ENCODE data around the gene ERFL. TPM values are rescaled to one million over a fixed set of nuclear protein-coding genes. Genes with fewer than 3 reads are reported as not detected.
A peak's percentile ranks its signal among the peaks of the same experiment; 100 is the strongest.
"Not testable (repeated sequence)": the region's sequence is repeated elsewhere in the genome, so short reads cannot be mapped to it uniquely, and the experiment has no call there.

The ERFL gene
- total RNA-seq, 1 donor from 2014 or later, result 4.2 TPM

- Mint-ChIP-seq H3K9me3 (no peaks in the 10 kb centered on the region), H3K4me3 (no peak overlapping the region), H3K27ac (no peak overlapping the region), H3K4me1 (peaks cover 16% of the 10 kb centered on the region), H3K36me3 (ENCODE audit: low read depth) (peaks cover 3% of the 10 kb centered on the region), H3K27me3 (peaks cover 20% of the 10 kb centered on the region)
- intact Hi-C loops (cut with micrococcal nuclease), result no loop called here
- DNase-seq, result no peak
These were observed 9.5 kb downstream of the ERFL start for GRCh38 chr19:41918653-41919244.

- peaks cover 16% of the 10 kb centered on the region for H3K4me1 Mint-ChIP-seq
- H3K36me3 Mint-ChIP-seq (ENCODE audit: low read depth), result no peaks in the 10 kb centered on the region
- DNase-seq, result no peak
- H3K4me3 Mint-ChIP-seq, result no peak overlapping the region
- intact Hi-C loops (cut with micrococcal nuclease), result no loop called here
- peaks cover 23% of the 10 kb centered on the region for H3K27me3 Mint-ChIP-seq
- no peaks in the 10 kb centered on the region for H3K9me3 Mint-ChIP-seq
- no peak overlapping the region for H3K27ac Mint-ChIP-seq
These were observed 10.2 kb downstream of the ERFL start for GRCh38 chr19:41918095-41918494.

- Mint-ChIP-seq H3K27me3 (peaks cover 25% of the 10 kb centered on the region), H3K4me3 (no peak overlapping the region), H3K9me3 (no peaks in the 10 kb centered on the region), H3K36me3 (ENCODE audit: low read depth) (no peaks in the 10 kb centered on the region), H3K4me1 (peaks cover 15% of the 10 kb centered on the region), H3K27ac (no peak overlapping the region)
- intact Hi-C loops (cut with micrococcal nuclease), result no loop called here
- no peak for DNase-seq
These were observed 10.6 kb downstream of the ERFL start for GRCh38 chr19:41917676-41918075.

GRCh38 chr19:41915776-41916414 lies 12.4 kb downstream of the ERFL start:
- H3K9me3 Mint-ChIP-seq, result no peaks in the 10 kb centered on the region
- H3K36me3 Mint-ChIP-seq (ENCODE audit: low read depth), result peaks cover 9% of the 10 kb centered on the region
- peaks cover 29% of the 10 kb centered on the region for H3K27me3 Mint-ChIP-seq
- no peak for DNase-seq
- peaks cover 15% of the 10 kb centered on the region for H3K4me1 Mint-ChIP-seq
- intact Hi-C loops (cut with micrococcal nuclease), result no loop called here
- no peak overlapping the region for H3K27ac Mint-ChIP-seq
- H3K4me3 Mint-ChIP-seq, result no peak overlapping the region

- intact Hi-C loops (cut with micrococcal nuclease), result no loop called here
- no peaks in the 10 kb centered on the region for H3K9me3 Mint-ChIP-seq
- peak; percentile 69 for DNase-seq
- H3K4me1 Mint-ChIP-seq, result peaks cover 22% of the 10 kb centered on the region
- H3K4me3 Mint-ChIP-seq, result no peak overlapping the region
- peaks cover 31% of the 10 kb centered on the region for H3K27me3 Mint-ChIP-seq
- peaks cover 14% of the 10 kb centered on the region for H3K36me3 Mint-ChIP-seq (ENCODE audit: low read depth)
- no peak overlapping the region for H3K27ac Mint-ChIP-seq
These were observed 13.1 kb downstream of the ERFL start for GRCh38 chr19:41915021-41915775.

- intact Hi-C loops (cut with micrococcal nuclease); H3K27ac Mint-ChIP-seq; DNase-seq; H3K9me3 Mint-ChIP-seq; H3K4me3 Mint-ChIP-seq: not testable (repeated sequence)
- Mint-ChIP-seq H3K4me1 (peaks cover 22% of the 10 kb centered on the region), H3K36me3 (ENCODE audit: low read depth) (peaks cover 14% of the 10 kb centered on the region), H3K27me3 (peaks cover 31% of the 10 kb centered on the region)
These were observed 13.8 kb downstream of the ERFL start for GRCh38 chr19:41914424-41914834.

- H3K27me3 Mint-ChIP-seq, result peaks cover 31% of the 10 kb centered on the region
- H3K4me3 Mint-ChIP-seq, result no peak overlapping the region
- peak; percentile 63 for DNase-seq
- H3K9me3 Mint-ChIP-seq, result no peaks in the 10 kb centered on the region
- H3K27ac Mint-ChIP-seq, result no peak overlapping the region
- intact Hi-C loops (cut with micrococcal nuclease), result no loop called here
- H3K4me1 Mint-ChIP-seq, result peaks cover 22% of the 10 kb centered on the region
- H3K36me3 Mint-ChIP-seq (ENCODE audit: low read depth), result peaks cover 20% of the 10 kb centered on the region
These were observed 14.5 kb downstream of the ERFL start for GRCh38 chr19:41913538-41914423.

GRCh38 chr19:41912899-41913537 lies 15.2 kb downstream of the ERFL start:
- intact Hi-C loops (cut with micrococcal nuclease), result no loop called here
- H3K27ac Mint-ChIP-seq, result no peak overlapping the region
- H3K36me3 Mint-ChIP-seq (ENCODE audit: low read depth), result peaks cover 21% of the 10 kb centered on the region
- peaks cover 22% of the 10 kb centered on the region for H3K4me1 Mint-ChIP-seq
- H3K9me3 Mint-ChIP-seq, result no peaks in the 10 kb centered on the region
- H3K27me3 Mint-ChIP-seq, result peaks cover 31% of the 10 kb centered on the region
- no peak overlapping the region for H3K4me3 Mint-ChIP-seq
- DNase-seq, result peak; percentile 69

- no peak overlapping the region for H3K4me3 Mint-ChIP-seq
- peaks cover 31% of the 10 kb centered on the region for H3K27me3 Mint-ChIP-seq
These were observed 16.1 kb downstream of the ERFL start for GRCh38 chr19:41911889-41912731.

GRCh38 chr19:41910992-41911888 lies 17.0 kb downstream of the ERFL start:
- no peak overlapping the region for H3K4me3 Mint-ChIP-seq
- H3K4me1 Mint-ChIP-seq, result peaks cover 26% of the 10 kb centered on the region
- intact Hi-C loops (cut with micrococcal nuclease), result no loop called here

More at GRCh38 chr19:41911889-41912731, 16.1 kb downstream of the ERFL start:
- H3K27ac Mint-ChIP-seq, result no peak overlapping the region
- intact Hi-C loops (cut with micrococcal nuclease), result no loop called here
- peaks cover 25% of the 10 kb centered on the region for H3K36me3 Mint-ChIP-seq (ENCODE audit: low read depth)
- no peaks in the 10 kb centered on the region for H3K9me3 Mint-ChIP-seq
- DNase-seq, result peak; percentile 69
- H3K4me1 Mint-ChIP-seq, result peaks cover 22% of the 10 kb centered on the region

GRCh38 chr19:41910240-41910991 lies 17.8 kb downstream of the ERFL start:
- no peaks in the 10 kb centered on the region for H3K9me3 Mint-ChIP-seq
- no peak overlapping the region for H3K4me3 Mint-ChIP-seq
- no peak overlapping the region for H3K27ac Mint-ChIP-seq
- DNase-seq, result peak; percentile 61
- peaks cover 39% of the 10 kb centered on the region for H3K36me3 Mint-ChIP-seq (ENCODE audit: low read depth)
- intact Hi-C loops (cut with micrococcal nuclease), result no loop called here
- H3K27me3 Mint-ChIP-seq, result peaks cover 31% of the 10 kb centered on the region
- peaks cover 31% of the 10 kb centered on the region for H3K4me1 Mint-ChIP-seq

More at GRCh38 chr19:41910992-41911888, 17.0 kb downstream of the ERFL start:
- Mint-ChIP-seq H3K36me3 (ENCODE audit: low read depth) (peaks cover 32% of the 10 kb centered on the region), H3K27me3 (peaks cover 31% of the 10 kb centered on the region), H3K9me3 (no peaks in the 10 kb centered on the region), H3K27ac (no peak overlapping the region)
- peak; percentile 68 for DNase-seq

Data from activated CD4-positive, alpha-beta T cell treated with anti-CD3 and anti-CD28 coated beads, Interleukin-2, amount 10 ng/mL, durations not matched to agents 24 days and 14 days (primary cell).